HG02571 (cell line): ENCODE measurements around the gene COL16A1.

ENCODE experiments used
- ATAC-seq: cut with Tn5 transposase; IDR thresholded peaks from one replicate; pipeline ENCODE4 v1.9.1; 2021; ENCODE audit warnings: mild to moderate bottlenecking, moderate library complexity; ENCODE audit not compliant: unreplicated experiment

The COL16A1 gene

GRCh38 chr1:31688233-31688918 is 15.4 kb downstream of the COL16A1 start:
- no peak for ATAC-seq

- ATAC-seq = no peak
Observed at GRCh38 chr1:31687601-31688000, 16.2 kb downstream of the COL16A1 start.

- ATAC-seq = no peak
Observed at GRCh38 chr1:31685795-31686194, 18.0 kb downstream of the COL16A1 start.

GRCh38 chr1:31683997-31684396 is 19.8 kb downstream of the COL16A1 start:
- ATAC-seq = no peak

- no peak for ATAC-seq
Observed at GRCh38 chr1:31681415-31681814, 22.4 kb downstream of the COL16A1 start.

GRCh38 chr1:31679676-31680230 is 24.1 kb downstream of the COL16A1 start:
- ATAC-seq = no peak

GRCh38 chr1:31679091-31679490 is 24.7 kb downstream of the COL16A1 start:
- ATAC-seq = no peak

- no peak for ATAC-seq
Observed at GRCh38 chr1:31678681-31679080, 25.1 kb downstream of the COL16A1 start.

- ATAC-seq = no peak
Observed at GRCh38 chr1:31677949-31678348, 25.9 kb downstream of the COL16A1 start.

- no peak for ATAC-seq
Observed at GRCh38 chr1:31677401-31677800, 26.4 kb downstream of the COL16A1 start.

GRCh38 chr1:31675756-31676155 is 28.1 kb downstream of the COL16A1 start:
- no peak for ATAC-seq

- no peak for ATAC-seq
Observed at GRCh38 chr1:31675161-31675560, 28.7 kb downstream of the COL16A1 start.

GRCh38 chr1:31674626-31675025 is 29.2 kb downstream of the COL16A1 start:
- ATAC-seq = no peak

GRCh38 chr1:31673433-31673832 is 30.4 kb downstream of the COL16A1 start:
- no peak for ATAC-seq

GRCh38 chr1:31672986-31673385 is 30.8 kb downstream of the COL16A1 start:
- no peak for ATAC-seq

- no peak for ATAC-seq
Observed at GRCh38 chr1:31671561-31672201, 32.1 kb downstream of the COL16A1 start.

GRCh38 chr1:31671147-31671546 is 32.7 kb downstream of the COL16A1 start:
- ATAC-seq = no peak

- ATAC-seq = no peak
Observed at GRCh38 chr1:31670593-31670964, 33.2 kb downstream of the COL16A1 start.

GRCh38 chr1:31669786-31670592 is 33.8 kb downstream of the COL16A1 start:
- no peak for ATAC-seq

GRCh38 chr1:31669433-31669785 is 34.4 kb downstream of the COL16A1 start:
- ATAC-seq = no peak

GRCh38 chr1:31668303-31668883 is 35.4 kb downstream of the COL16A1 start:
- ATAC-seq = no peak
